ACC112 (cell line): ENCODE measurements around the gene DPH5.

Experiments
- H2AFZ ChIP-seq: fragments of 200-600 bp; sonication (generic); one replicate; pipeline ENCODE4 v1.6.0; 2017; ENCODE audit warnings: antibody characterized with exemption, low read length; ENCODE audit not compliant: unreplicated experiment
- H3K27ac ChIP-seq: fragments of 200-600 bp; sonication (generic); 2 replicates; pipeline ENCODE4 v1.5.1; 2014; ENCODE audit warnings: low read depth, mild to moderate bottlenecking, antibody characterized with exemption, low read length, moderate library complexity
- H3K27me3 ChIP-seq: fragments of 200-600 bp; sonication (generic); 2 replicates; pipeline ENCODE4 v1.6.1; 2014; ENCODE audit warnings: mild to moderate bottlenecking, antibody characterized with exemption, low read length, moderate library complexity, mixed read lengths; ENCODE audit not compliant: insufficient read depth
- H3K36me3 ChIP-seq: fragments of 200-600 bp; sonication (generic); 2 replicates; pipeline ENCODE4 v1.6.1; 2016; ENCODE audit warnings: mild to moderate bottlenecking, antibody characterized with exemption, low read length, moderate library complexity, mixed read lengths; ENCODE audit not compliant: insufficient read depth
- H3K4me1 ChIP-seq: fragments of 200-600 bp; sonication (generic); one replicate; pipeline ENCODE4 v1.6.1; 2016; ENCODE audit warnings: low read length, mixed read lengths; ENCODE audit not compliant: insufficient read depth, unreplicated experiment, control insufficient read depth
- H3K4me3 ChIP-seq: fragments of 200-600 bp; sonication (generic); 2 replicates; pipeline ENCODE4 v1.5.1; 2014; ENCODE audit warnings: mild to moderate bottlenecking, low read depth, low read length
- H3K79me2 ChIP-seq: fragments of 200-600 bp; sonication (generic); one replicate; pipeline ENCODE4 v1.6.0; 2016; ENCODE audit warnings: low read length; ENCODE audit not compliant: control insufficient read depth, unreplicated experiment, insufficient read depth

DPH5 gene

DNA sequence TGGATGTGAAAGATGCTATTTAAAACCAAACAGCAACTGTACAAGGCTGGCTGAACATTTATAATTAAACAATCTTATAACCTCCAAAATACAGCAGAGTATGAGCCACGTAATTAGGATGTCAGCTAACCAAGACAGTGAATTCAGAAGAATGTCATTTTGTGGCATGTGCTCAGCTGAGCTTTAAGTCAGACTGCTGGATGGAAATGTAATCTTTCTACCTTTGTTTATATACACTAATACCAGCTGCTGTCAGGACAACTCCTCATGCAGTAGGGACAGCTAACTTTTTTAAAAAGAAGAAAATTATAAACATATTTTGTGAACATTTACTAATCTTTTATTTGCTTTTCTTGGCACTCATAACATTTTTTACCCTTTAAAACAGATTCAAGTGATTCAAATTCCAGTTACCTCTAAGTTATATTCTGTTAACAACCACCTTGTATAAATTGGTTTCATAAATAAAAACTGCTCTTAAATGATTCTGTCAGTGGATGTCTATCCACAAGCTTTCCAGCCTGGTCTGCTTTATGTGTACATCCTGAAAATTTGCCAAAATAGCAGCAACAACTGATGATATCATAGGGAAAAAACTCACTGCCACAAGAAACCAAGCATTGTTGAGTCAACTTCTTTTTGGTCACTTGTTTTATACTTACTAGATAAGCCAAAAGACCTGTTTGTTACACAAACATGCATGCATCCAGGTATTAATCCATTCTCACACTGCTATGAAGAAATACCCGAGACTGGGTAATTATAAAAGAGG is 36.1 kb downstream of the DPH5 start:
- Histone ChIP-seq H3K27me3 (no peaks in the 10 kb centered on the region), H3K27ac (peak overlapping the region; percentile 38), H2AFZ (no peak overlapping the region), H3K36me3 (peaks cover 8% of the 10 kb centered on the region; the same call in 1 of the 2 replicates), H3K4me1 (peaks cover 12% of the 10 kb centered on the region), H3K4me3 (no peak overlapping the region), H3K79me2 (no peaks in the 10 kb centered on the region)

DNA sequence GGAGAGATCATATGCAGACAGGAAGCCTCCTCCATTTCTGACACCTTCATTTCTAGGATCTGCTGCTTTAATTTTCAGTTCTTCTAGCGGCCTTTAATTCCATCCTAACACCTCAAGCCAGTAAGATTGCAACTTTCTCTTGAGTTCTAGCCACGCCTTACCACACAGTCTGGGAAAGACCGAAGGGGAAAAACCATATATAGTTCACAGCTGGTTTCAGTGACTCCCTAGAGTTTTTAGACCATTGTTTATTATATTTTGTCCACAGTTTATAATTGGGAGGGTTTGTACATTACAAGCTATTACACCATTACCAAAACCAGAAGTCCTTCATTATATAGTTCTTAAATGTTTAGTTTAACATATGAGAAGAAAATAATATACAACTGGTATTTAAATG is 37.5 kb downstream of the DPH5 start:
- H3K4me1 ChIP-seq: peaks cover 12% of the 10 kb centered on the region
- H3K27me3 ChIP-seq: no peaks in the 10 kb centered on the region
- H3K36me3 ChIP-seq: peaks cover 8% of the 10 kb centered on the region; the same call in 1 of the 2 replicates
- no peaks in the 10 kb centered on the region for H3K79me2 ChIP-seq
- no peak overlapping the region for H3K27ac ChIP-seq
- H2AFZ ChIP-seq: no peak overlapping the region
- H3K4me3 ChIP-seq: no peak overlapping the region

DNA sequence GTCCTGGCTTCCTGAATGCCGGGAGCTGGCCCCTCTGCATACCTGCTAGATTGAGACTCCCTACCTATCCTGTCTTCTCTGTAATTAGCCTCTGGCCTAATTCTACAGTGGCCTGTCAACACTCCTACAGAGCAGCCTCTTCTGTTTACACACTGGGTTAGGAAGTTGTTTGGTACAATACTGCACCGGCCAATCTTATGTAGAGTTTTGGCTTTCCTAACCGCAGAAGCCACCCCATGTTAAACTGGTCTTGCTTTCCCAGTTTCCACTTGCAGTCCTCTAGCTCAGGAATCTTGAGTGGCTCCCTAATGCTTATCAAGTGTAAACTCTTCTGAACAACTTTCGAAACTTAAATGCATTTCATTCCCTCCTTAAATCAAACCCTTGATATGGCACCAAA is 42.8 kb downstream of the DPH5 start:
- H2AFZ ChIP-seq: no peak overlapping the region
- H3K79me2 ChIP-seq: no peaks in the 10 kb centered on the region
- H3K27ac ChIP-seq: no peak overlapping the region
- H3K4me1 ChIP-seq: no peaks in the 10 kb centered on the region
- H3K27me3 ChIP-seq: no peaks in the 10 kb centered on the region
- peaks cover 12% of the 10 kb centered on the region for H3K36me3 ChIP-seq
- H3K4me3 ChIP-seq: no peak overlapping the region

DNA sequence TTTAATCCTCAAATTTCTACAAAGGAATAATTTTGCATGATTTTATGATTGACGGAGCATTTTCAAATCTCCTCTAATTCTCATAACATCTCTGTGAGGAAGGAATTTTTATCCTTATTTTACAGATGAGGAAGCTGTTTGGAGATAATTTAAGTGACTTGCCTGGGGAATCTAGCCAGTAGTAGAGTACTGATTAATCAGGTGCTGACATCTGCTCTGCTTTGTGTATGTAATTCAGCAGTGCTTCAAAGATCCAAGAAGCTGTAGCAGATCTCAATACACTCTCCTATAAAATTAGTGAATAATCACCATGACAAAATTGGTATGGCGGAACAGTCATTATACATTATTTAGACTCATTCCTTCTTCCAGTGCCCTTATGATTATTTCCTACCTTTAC is 46.0 kb downstream of the DPH5 start:
- H3K4me3 ChIP-seq: no peak overlapping the region
- H3K4me1 ChIP-seq: no peaks in the 10 kb centered on the region
- H3K27me3 ChIP-seq: no peaks in the 10 kb centered on the region
- H3K79me2 ChIP-seq: peaks cover 2% of the 10 kb centered on the region
- H3K36me3 ChIP-seq: peaks cover 24% of the 10 kb centered on the region
- H3K27ac ChIP-seq: no peak overlapping the region
- H2AFZ ChIP-seq: no peak overlapping the region

DNA sequence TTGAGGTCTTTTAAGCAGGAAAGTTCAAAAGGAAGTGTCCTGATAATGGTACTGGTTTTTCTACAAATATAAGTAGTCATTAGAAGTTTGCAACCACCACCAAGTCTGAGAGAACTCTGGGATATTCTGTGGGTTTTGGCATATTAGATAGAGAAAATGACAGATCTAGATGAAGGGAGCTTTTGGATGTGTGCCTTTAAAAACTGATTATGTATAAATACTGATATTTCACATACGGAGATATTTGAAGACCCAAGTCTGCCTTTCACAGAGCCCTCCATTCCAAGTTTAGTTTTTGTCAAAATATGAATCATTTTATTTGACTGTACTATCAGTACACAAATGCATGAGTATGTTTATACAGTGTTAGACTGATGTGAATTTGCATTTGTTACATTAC is 48.6 kb downstream of the DPH5 start:
- H3K27ac ChIP-seq: no peak overlapping the region
- H3K79me2 ChIP-seq: peaks cover 2% of the 10 kb centered on the region
- no peaks in the 10 kb centered on the region for H3K4me1 ChIP-seq
- H3K27me3 ChIP-seq: no peaks in the 10 kb centered on the region
- H3K36me3 ChIP-seq: peaks cover 25% of the 10 kb centered on the region
- no peak overlapping the region for H3K4me3 ChIP-seq
- no peak overlapping the region for H2AFZ ChIP-seq

DNA sequence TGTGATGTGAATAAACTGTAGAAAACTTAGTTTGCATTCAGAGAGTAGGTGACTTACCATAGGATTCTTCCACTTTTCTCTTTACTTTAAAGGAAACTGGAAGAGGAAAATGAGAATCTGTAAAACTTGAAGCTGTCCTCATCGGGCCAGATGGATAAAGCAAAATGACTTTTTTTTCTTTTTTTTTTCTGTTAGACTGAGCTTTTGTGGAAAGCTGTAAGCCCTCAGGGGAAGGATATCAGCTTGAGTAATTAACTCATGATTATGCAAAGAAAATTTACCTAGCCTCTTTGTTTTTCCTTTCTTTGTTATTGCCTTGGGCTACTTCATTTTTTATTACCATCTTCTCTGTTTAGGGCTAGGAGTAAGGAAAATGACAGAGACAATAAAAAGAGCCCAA is 53.4 kb downstream of the DPH5 start:
- H3K79me2 ChIP-seq: peaks cover 2% of the 10 kb centered on the region
- H3K27me3 ChIP-seq: no peaks in the 10 kb centered on the region
- H3K36me3 ChIP-seq: peaks cover 15% of the 10 kb centered on the region

DNA sequence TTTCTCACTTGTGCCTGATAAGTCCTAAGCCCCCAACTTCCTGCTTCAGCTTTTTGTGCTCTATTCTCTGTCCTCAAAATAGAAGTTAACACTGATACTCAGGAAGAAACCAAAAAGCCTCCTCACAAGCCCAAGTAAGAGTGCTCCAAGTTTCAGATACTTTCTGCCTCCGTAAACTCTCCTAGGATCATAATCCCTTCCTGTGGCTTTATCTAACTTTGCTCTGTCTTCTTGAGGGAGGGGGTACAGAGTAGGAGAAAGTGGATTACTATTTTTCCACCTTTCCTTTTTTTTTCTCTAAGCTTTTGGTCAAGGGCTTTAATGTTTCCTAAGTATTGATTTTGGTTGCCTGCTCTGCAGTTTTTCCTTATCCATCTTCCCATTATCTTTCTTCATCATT is 54.6 kb downstream of the DPH5 start:
- H2AFZ ChIP-seq: no peak overlapping the region
- H3K36me3 ChIP-seq: peaks cover 6% of the 10 kb centered on the region

More for the DNA sequence above, 53.4 kb downstream of the DPH5 start:
- Histone ChIP-seq H3K27ac (no peak overlapping the region), H3K4me1 (no peaks in the 10 kb centered on the region), H2AFZ (no peak overlapping the region), H3K4me3 (no peak overlapping the region)

DNA sequence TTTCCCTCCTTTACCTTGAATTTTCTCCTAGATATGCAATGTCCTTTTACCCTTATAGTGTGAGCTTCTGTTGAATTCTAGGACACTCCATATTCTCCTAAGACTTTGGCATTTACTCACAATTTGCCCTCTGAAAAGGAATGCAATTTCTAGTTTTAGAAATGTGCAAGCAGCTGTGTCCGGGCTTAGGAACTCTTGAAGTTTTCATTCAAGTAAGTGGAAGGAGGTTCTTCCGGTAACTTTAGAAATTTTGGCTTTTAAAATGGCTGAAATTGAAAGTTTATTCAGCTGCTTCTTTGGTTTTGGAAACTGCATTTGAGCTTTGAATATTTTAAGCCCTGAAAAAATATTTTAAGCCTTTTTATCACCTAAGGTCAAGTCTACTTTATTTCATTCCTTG is 56.3 kb downstream of the DPH5 start:
- H3K36me3 ChIP-seq: no peaks in the 10 kb centered on the region
- H2AFZ ChIP-seq: no peak overlapping the region
- H3K4me3 ChIP-seq: no peak overlapping the region
- H3K27ac ChIP-seq: no peak overlapping the region
- no peaks in the 10 kb centered on the region for H3K27me3 ChIP-seq
- H3K4me1 ChIP-seq: no peaks in the 10 kb centered on the region
- H3K79me2 ChIP-seq: no peaks in the 10 kb centered on the region

More for the DNA sequence above, 54.6 kb downstream of the DPH5 start:
- Histone ChIP-seq H3K4me3 (no peak overlapping the region), H3K79me2 (no peaks in the 10 kb centered on the region), H3K4me1 (no peaks in the 10 kb centered on the region), H3K27ac (no peak overlapping the region), H3K27me3 (no peaks in the 10 kb centered on the region)

DNA sequence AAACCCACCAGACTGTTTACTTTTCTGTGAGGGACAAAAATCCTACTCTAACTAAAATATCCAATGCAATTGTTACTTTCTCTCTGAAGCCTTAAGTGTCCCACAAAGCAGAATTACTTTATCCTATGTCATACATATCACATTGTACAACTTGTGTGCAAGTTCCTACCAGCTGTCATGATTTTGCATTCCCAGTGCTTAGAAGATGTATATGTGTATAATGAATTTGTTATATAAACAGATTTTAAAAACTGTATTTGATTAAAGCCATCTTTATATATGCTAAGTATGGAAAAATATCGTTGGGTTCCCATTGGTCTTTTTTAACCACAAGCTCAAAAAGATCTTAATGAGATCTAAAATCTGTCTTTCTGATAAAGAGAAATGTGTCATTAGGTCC is 57.0 kb downstream of the DPH5 start:
- H3K27ac ChIP-seq: no peak overlapping the region
- H2AFZ ChIP-seq: no peak overlapping the region
- no peaks in the 10 kb centered on the region for H3K79me2 ChIP-seq
- H3K36me3 ChIP-seq: no peaks in the 10 kb centered on the region
- H3K4me1 ChIP-seq: no peaks in the 10 kb centered on the region
- H3K27me3 ChIP-seq: no peaks in the 10 kb centered on the region
- H3K4me3 ChIP-seq: no peak overlapping the region

DNA sequence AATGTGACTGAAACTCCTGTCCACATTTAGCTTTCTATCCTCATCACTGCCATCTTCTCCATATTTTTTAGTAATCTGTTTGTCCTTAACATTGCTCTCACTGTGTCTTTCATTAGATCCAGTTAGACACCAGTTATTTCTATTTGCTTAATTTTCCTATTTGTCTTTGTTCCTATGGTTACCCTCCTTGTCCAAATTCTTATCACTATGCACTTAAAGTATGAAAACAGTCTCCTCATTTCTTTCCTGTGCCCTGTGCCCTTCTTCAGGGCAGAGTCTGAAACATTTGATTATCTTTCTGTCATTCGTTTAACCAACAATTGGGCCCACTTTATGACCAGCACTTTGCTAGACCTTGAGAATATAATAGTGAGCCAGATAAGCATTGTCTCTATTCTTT is 65.5 kb downstream of the DPH5 start:
- Histone ChIP-seq H3K4me3 (no peak overlapping the region), H3K27ac (no peak overlapping the region), H3K36me3 (peaks cover 12% of the 10 kb centered on the region; the same call in 1 of the 2 replicates), H3K79me2 (peaks cover 3% of the 10 kb centered on the region), H2AFZ (no peak overlapping the region), H3K27me3 (no peaks in the 10 kb centered on the region), H3K4me1 (peaks cover 5% of the 10 kb centered on the region)

DNA sequence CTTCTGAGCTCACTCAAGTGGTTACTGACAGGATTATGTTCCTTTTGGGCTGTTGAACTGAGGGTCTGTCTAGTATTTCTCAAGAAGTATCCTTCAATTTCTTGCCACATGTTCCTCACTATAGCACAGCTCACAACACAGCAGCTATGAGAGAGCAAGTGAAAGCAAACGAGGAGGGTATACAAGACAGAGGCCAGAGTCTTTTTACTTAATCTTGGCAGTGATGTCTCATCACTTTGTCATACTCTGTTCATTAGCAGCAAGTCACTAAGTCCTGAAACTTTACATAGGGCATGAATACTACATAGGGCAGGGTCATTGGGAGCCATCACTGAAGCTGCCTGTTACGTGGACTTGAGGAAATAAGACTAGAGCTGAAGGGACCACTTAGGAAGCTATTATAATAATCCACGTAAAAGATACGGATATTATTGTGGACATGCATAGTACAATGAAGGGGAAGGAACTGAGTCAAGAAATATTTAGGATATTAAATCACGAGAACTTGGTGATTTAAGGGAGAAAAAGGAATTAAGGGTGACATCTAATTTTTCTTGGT is 66.0 kb downstream of the DPH5 start:
- no peak overlapping the region for H2AFZ ChIP-seq
- no peak overlapping the region for H3K27ac ChIP-seq
- H3K27me3 ChIP-seq: no peaks in the 10 kb centered on the region
- H3K79me2 ChIP-seq: peaks cover 3% of the 10 kb centered on the region
- peaks cover 5% of the 10 kb centered on the region for H3K4me1 ChIP-seq
- peaks cover 12% of the 10 kb centered on the region; the same call in 1 of the 2 replicates for H3K36me3 ChIP-seq
- no peak overlapping the region for H3K4me3 ChIP-seq
